K562 (cell line): Measurements from ENCODE around the gene TEX14. TPM values are rescaled to one million over a fixed set of nuclear protein-coding genes. Genes with fewer than 3 reads are reported as not detected.

Experiments used
- BRD4 ChIP-seq: fragments of 200-600 bp; sonication (generic); IDR thresholded peaks from 2 replicates; pipeline ENCODE4 v1.6.1; 2017; ENCODE audit warnings: inconsistent platforms
- CC2D1A ChIP-seq: fragments of 450-650 bp; IDR thresholded peaks from 2 replicates; pipeline ENCODE4 v1.6.1; 2017; ENCODE audit warnings: mild to moderate bottlenecking
- FIP1L1 ChIP-seq: fragments of 200-400 bp; formaldehyde crosslinking; IDR thresholded peaks from 2 replicates; pipeline ENCODE4 v1.6.1; 2018; ENCODE audit warnings: mild to moderate bottlenecking, low read depth, low read length; ENCODE audit not compliant: poor library complexity, severe bottlenecking
- FOXA1 ChIP-seq: fragments of 450-650 bp; IDR thresholded peaks from 2 replicates; pipeline ENCODE4 v1.6.1; 2016; ENCODE audit warnings: mild to moderate bottlenecking, borderline replicate concordance
- HNRNPUL1 ChIP-seq: fragments of 200-400 bp; formaldehyde crosslinking; IDR thresholded peaks from 2 replicates; pipeline ENCODE4 v1.6.1; 2017; ENCODE audit warnings: low read length
- KAT7 ChIP-seq: sonication (generic); formaldehyde crosslinking; IDR thresholded peaks from 2 replicates; pipeline ENCODE4 v1.8.0; 2022; ENCODE audit warnings: missing genetic modification reagents, mild to moderate bottlenecking, borderline replicate concordance
- MAFF ChIP-seq: IDR thresholded peaks from 2 replicates; pipeline ENCODE4 v1.6.1; 2012; ENCODE audit warnings: low read length, improper control_type of control experiment
- NONO ChIP-seq, 2 experiments: fragments of 200-400 bp in 1 of 2; fragments of 450-650 bp in 1 of 2; formaldehyde crosslinking in 1 of 2; IDR thresholded peaks; 2 replicates each; pipeline ENCODE4 v1.6.1; 2017; ENCODE audit warnings: low read depth in 2 of 2, mild to moderate bottlenecking in 2 of 2, moderate library complexity in 2 of 2, low read length in 1 of 2
- RAD21 ChIP-seq, 2 experiments: fragments of 250-450 bp in 1 of 2; fragments of 450-650 bp in 1 of 2; sonication (Bioruptor Pico) in 1 of 2; formaldehyde crosslinking in 1 of 2; IDR thresholded peaks in 1 of 2; conservative IDR thresholded peaks in 1 of 2; 2 replicates each; pipeline versions ENCODE4 v1.4.0 to v1.8.0; 2020 to 2022; ENCODE audit warnings: mild to moderate bottlenecking in 2 of 2, moderate library complexity in 1 of 2
- RBM39 ChIP-seq: fragments of 200-400 bp; formaldehyde crosslinking; optimal IDR thresholded peaks from 2 replicates; pipeline ENCODE3; 2018; ENCODE audit warnings: low read depth, low read length
- SMAD3 ChIP-seq: fragments of 450-650 bp; formaldehyde crosslinking; conservative IDR thresholded peaks from 2 replicates; pipeline ENCODE4 v1.4.0; 2020; ENCODE audit warnings: mild to moderate bottlenecking
- SREBF2 ChIP-seq: sonication (generic); formaldehyde crosslinking; IDR thresholded peaks from 2 replicates; pipeline ENCODE4 v1.4.0; 2020; ENCODE audit warnings: mild to moderate bottlenecking, missing genetic modification reagents
- TARDBP ChIP-seq: fragments of 450-650 bp; IDR thresholded peaks from 2 replicates; pipeline ENCODE4 v1.6.1; 2016
- XRCC3 ChIP-seq: fragments of 450-650 bp; IDR thresholded peaks from 2 replicates; pipeline ENCODE4 v1.6.1; 2017; ENCODE audit warnings: mild to moderate bottlenecking, moderate library complexity
- ZNF174 ChIP-seq: fragments of 250-450 bp; sonication (Bioruptor Pico); IDR thresholded peaks from 2 replicates; pipeline ENCODE4 v1.4.0; 2020; ENCODE audit warnings: mild to moderate bottlenecking
- polyA plus RNA-seq, 8 experiments: library from polyadenylated mRNA; depleted of rRNA in 4 of 8; stranded (reverse) in 5 of 8; unstranded in 3 of 8; fragments of >200 nt; fragmentation: Nextera tagmentation in 2 of 8; fragmentation: Illumina TruSeq in 1 of 8; extraction: Ambion mirVana in 2 of 8; extraction: Trizol in 1 of 8; gene quantifications; 2 replicates each; pipeline versions ENCODE4 v1.2.1 to v1.2.3, GENCODE V29; 2011 to 2014; ENCODE audit warnings: inconsistent platforms in 1 of 8, missing spikeins in 1 of 8
- total RNA-seq, 7 experiments: library from RNA; depleted of rRNA in 6 of 7; stranded (reverse); fragments of >200 nt in 6 of 7; fragmentation: Illumina TruSeq in 2 of 7; extraction: Trizol in 2 of 7; gene quantifications; 2 replicates each; pipeline versions ENCODE4 v1.2.1 to v1.2.3, GENCODE V29; 2011 to 2021; ENCODE audit warnings: low replicate concordance in 1 of 7
- TF ChIP-seq, protein P1 (sequence below): IDR thresholded peaks from 2 replicates; pipeline ENCODE4 v1.6.1; 2012; ENCODE audit warnings: low read depth, low read length, improper control_type of control experiment, borderline replicate concordance
- TF ChIP-seq, protein P2 (sequence below): sonication (generic); formaldehyde crosslinking; IDR thresholded peaks from 2 replicates; pipeline ENCODE4 v1.8.0; 2022; ENCODE audit warnings: missing genetic modification reagents, mild to moderate bottlenecking, moderate library complexity, borderline replicate concordance
- TF ChIP-seq, protein P3 (sequence below), 2 experiments: fragments of 250-450 bp in 1 of 2; fragments of 450-650 bp in 1 of 2; sonication (Bioruptor Pico) in 1 of 2; IDR thresholded peaks; 2 replicates each; pipeline versions ENCODE4 v1.6.1 to v1.8.0; 2016 to 2021; ENCODE audit warnings: mild to moderate bottlenecking in 2 of 2, moderate library complexity in 2 of 2, missing compliant biosample characterization in 1 of 2, missing genetic modification characterization in 1 of 2
- TF ChIP-seq, protein P4 (sequence below): fragments of 200-400 bp; formaldehyde crosslinking; IDR thresholded peaks from 2 replicates; pipeline ENCODE4 v1.6.1; 2017; ENCODE audit warnings: mild to moderate bottlenecking, low read depth, low read length, moderate library complexity
- TF ChIP-seq, protein P5 (sequence below): sonication (generic); formaldehyde crosslinking; IDR thresholded peaks from 2 replicates; pipeline ENCODE4 v1.8.1; 2023; ENCODE audit warnings: mild to moderate bottlenecking, missing genetic modification reagents

Gene TEX14
- total and polyA plus RNA-seq, 9 of the 15 experiments (the other 6 are each of a cell fraction or from before 2014, with no cell fraction given), result 0.05 to 0.12 (median 0.09) TPM; not detected in 1

DNA sequence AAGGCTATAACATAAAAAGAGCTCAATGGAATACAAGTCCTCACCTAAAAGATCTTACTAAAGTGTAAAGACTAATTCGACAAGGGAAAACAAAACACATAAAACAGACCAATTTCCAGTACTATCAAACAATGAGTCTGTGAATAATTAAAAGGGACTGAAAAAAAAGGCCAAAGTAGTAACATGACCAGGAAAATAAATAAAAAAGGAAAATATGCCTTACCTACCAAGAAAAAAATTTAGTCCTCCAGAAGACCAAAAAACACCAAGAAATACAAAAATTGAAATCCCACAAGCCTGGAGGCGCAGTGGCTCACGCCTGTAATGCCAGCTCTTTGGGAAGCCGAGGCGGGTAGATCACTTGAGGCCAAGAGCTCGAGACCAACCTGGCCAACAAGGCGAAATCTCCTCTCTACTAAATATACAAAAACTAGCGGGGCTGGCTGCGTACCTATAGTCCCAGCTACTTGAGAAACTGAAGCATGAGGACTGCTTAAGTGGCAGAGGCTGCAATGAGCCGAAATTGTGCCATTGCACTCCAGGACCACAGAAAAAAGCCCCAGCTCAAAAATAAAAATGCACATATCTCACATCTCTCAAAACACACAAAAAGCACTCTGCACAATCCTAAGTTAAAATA is 60.8 kb downstream of the TEX14 start (continued):
- TF ChIP-seq FIP1L1 (peak; percentile 70), MAFF (peak; percentile 40; the same call in 1 of the 2 replicates), HNRNPUL1 (peak; percentile 94; the same call in 1 of the 2 replicates), TARDBP (peak; percentile 80), RBM39 (peak; percentile 24), ZNF174 (peak; percentile 89; the same call in 1 of the 2 replicates), XRCC3 (no peak), RAD21 (CRISPR knock-in tag; conservative IDR thresholded peaks at IDR 0.05 in 1 of 2, IDR thresholded peaks at IDR 0.05 in 1 of 2) (peak in 1 of 2 experiments; percentile 21; a peak in 1 of 4 replicates), NONO (IDR thresholded peaks at IDR 0.05; ENCODE audit: low read depth in 2 of 2, low read length in 1 of 2) (peak in 1 of 2 experiments; percentile 99; a peak in 3 of 4 replicates), KAT7 (CRISPR knock-in tag) (peak; percentile 98; the same call in 1 of the 2 replicates), FOXA1 (no peak), SREBF2 (0 out of 2 replicates have a peak, but pooled peaks have one; percentile 93), SMAD3 (CRISPR knock-in tag) (no peak), BRD4 (no peak), CC2D1A (0 out of 2 replicates have a peak, but pooled peaks have one; percentile 87)
- TF ChIP-seq, protein P1, sequence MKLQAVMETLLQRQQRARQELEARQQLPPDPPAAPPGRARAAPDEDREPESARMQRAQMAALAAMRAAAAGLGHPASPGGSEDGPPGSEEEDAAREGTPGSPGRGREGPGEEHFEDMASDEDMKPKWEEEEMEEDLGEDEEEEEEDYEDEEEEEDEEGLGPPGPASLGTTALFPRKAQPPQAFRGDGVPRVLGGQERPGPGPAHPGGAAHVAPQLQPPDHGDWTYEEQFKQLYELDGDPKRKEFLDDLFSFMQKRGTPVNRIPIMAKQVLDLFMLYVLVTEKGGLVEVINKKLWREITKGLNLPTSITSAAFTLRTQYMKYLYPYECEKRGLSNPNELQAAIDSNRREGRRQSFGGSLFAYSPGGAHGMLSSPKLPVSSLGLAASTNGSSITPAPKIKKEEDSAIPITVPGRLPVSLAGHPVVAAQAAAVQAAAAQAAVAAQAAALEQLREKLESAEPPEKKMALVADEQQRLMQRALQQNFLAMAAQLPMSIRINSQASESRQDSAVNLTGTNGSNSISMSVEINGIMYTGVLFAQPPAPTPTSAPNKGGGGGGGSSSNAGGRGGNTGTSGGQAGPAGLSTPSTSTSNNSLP, result 0 out of 2 replicates have a peak, but pooled peaks have one; percentile 84
- TF ChIP-seq, protein P2, sequence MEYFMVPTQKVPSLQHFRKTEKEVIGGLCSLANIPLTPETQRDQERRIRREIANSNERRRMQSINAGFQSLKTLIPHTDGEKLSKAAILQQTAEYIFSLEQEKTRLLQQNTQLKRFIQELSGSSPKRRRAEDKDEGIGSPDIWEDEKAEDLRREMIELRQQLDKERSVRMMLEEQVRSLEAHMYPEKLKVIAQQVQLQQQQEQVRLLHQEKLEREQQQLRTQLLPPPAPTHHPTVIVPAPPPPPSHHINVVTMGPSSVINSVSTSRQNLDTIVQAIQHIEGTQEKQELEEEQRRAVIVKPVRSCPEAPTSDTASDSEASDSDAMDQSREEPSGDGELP (CRISPR knock-in tag), result peak; percentile 61
- TF ChIP-seq, protein P3, sequence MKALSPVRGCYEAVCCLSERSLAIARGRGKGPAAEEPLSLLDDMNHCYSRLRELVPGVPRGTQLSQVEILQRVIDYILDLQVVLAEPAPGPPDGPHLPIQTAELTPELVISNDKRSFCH (CRISPR knock-in tag; IDR thresholded peaks at IDR 0.05), result no peak
- TF ChIP-seq, protein P3 (tag; IDR thresholded peaks at IDR 0.05), result no peak
- TF ChIP-seq, protein P4, sequence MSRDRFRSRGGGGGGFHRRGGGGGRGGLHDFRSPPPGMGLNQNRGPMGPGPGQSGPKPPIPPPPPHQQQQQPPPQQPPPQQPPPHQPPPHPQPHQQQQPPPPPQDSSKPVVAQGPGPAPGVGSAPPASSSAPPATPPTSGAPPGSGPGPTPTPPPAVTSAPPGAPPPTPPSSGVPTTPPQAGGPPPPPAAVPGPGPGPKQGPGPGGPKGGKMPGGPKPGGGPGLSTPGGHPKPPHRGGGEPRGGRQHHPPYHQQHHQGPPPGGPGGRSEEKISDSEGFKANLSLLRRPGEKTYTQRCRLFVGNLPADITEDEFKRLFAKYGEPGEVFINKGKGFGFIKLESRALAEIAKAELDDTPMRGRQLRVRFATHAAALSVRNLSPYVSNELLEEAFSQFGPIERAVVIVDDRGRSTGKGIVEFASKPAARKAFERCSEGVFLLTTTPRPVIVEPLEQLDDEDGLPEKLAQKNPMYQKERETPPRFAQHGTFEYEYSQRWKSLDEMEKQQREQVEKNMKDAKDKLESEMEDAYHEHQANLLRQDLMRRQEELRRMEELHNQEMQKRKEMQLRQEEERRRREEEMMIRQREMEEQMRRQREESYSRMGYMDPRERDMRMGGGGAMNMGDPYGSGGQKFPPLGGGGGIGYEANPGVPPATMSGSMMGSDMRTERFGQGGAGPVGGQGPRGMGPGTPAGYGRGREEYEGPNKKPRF, result peak; percentile 83
- TF ChIP-seq, protein P5, sequence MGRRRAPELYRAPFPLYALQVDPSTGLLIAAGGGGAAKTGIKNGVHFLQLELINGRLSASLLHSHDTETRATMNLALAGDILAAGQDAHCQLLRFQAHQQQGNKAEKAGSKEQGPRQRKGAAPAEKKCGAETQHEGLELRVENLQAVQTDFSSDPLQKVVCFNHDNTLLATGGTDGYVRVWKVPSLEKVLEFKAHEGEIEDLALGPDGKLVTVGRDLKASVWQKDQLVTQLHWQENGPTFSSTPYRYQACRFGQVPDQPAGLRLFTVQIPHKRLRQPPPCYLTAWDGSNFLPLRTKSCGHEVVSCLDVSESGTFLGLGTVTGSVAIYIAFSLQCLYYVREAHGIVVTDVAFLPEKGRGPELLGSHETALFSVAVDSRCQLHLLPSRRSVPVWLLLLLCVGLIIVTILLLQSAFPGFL (CRISPR knock-in tag), result peak; percentile 99
